DOHH2 (cell line): ENCODE results near the gene GALNT12.

Experiments
- CTCF ChIP-seq: fragments of 200-600 bp; sonication (generic); IDR thresholded peaks from one replicate; pipeline ENCODE4 v1.5.1; 2014; ENCODE audit warnings: antibody characterized with exemption, mild to moderate bottlenecking, low read depth, low read length; ENCODE audit not compliant: poor library complexity, severe bottlenecking
- EZH2phosphoT487 ChIP-seq: fragments of 200-600 bp; sonication (generic); IDR thresholded peaks from 2 replicates; pipeline ENCODE4 v1.6.1; 2017; ENCODE audit warnings: borderline replicate concordance, mild to moderate bottlenecking, antibody characterized with exemption, low read length, moderate library complexity, mixed read lengths

DNA sequence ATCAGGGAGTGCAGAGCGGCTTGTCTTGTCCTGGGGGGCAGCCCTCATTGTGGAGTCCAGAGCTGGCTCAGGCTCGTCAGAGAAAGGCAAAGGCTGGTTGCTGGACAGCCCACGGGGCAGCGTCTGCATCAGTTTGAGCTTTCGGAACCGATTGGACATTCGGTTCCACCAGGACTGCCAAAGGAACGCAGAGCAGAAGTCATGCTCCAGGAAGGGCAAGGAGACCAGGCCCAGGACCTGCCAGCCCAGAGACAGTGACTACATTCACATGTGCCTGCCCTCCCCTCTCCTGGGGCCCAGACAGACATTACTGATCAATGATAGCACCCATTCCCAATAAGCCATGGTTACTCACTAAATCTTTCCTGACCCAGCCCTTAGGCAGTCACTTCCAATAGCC, 29.2 kb upstream of the GALNT12 start:
- TF ChIP-seq CTCF (no peak), EZH2phosphoT487 (no peak)
